Stimulated activated CD8-positive, alpha-beta memory T cell treated with anti-CD3 and anti-CD28 coated beads, Interleukin-15, amount 100 ng/mL, for 48 hours (primary cell): ENCODE measurements around the gene ASF1A.
"Not testable (repeated sequence)": the region's sequence is repeated elsewhere in the genome, so short reads cannot be mapped to it uniquely, and the experiment has no call there.

ENCODE experiments used
- DNase-seq, 2 donors: peaks; one replicate each; pipeline ENCODE4 v3.0.0-alpha.2; 2020; ENCODE audit warnings: low read depth in 2 of 2

The ASF1A gene

GRCh38 chr6:118893807-118894424 is at the start of gene ASF1A:
Gene ASF1A, plus strand, starts transcription at chr6:118894152. Its CDS starts 262 bp downstream, at chr6:118894414.
- DNase-seq = peak; percentile 89 to 94

GRCh38 chr6:118844915-118845314 is 49.0 kb upstream of the ASF1A start:
- no peak for DNase-seq

- DNase-seq = no peak
Observed at GRCh38 chr6:118853408-118853807, 40.5 kb upstream of the ASF1A start.

GRCh38 chr6:118856301-118856700 is 37.7 kb upstream of the ASF1A start:
- no peak for DNase-seq

GRCh38 chr6:118859517-118860064 is 34.4 kb upstream of the ASF1A start:
- DNase-seq = no peak

GRCh38 chr6:118860363-118860762 is 33.6 kb upstream of the ASF1A start:
- no peak for DNase-seq

- DNase-seq = no peak
Observed at GRCh38 chr6:118860880-118861279, 33.1 kb upstream of the ASF1A start.

GRCh38 chr6:118862443-118862842 is 31.5 kb upstream of the ASF1A start:
- no peak for DNase-seq

- DNase-seq = no peak
Observed at GRCh38 chr6:118864341-118865099, 29.4 kb upstream of the ASF1A start.

- DNase-seq = no peak
Observed at GRCh38 chr6:118865100-118865391, 28.9 kb upstream of the ASF1A start.

GRCh38 chr6:118867181-118867580 is 26.8 kb upstream of the ASF1A start:
- DNase-seq = no peak

GRCh38 chr6:118868901-118869300 is 25.1 kb upstream of the ASF1A start:
- DNase-seq = not testable (repeated sequence)

GRCh38 chr6:118869350-118869749 is 24.6 kb upstream of the ASF1A start:
- DNase-seq = no peak

- DNase-seq = no peak
Observed at GRCh38 chr6:118869894-118870589, 23.9 kb upstream of the ASF1A start.

- no peak for DNase-seq
Observed at GRCh38 chr6:118871331-118871730, 22.6 kb upstream of the ASF1A start.

GRCh38 chr6:118872318-118872717 is 21.6 kb upstream of the ASF1A start:
- DNase-seq = no peak

- DNase-seq = no peak
Observed at GRCh38 chr6:118872726-118873125, 21.2 kb upstream of the ASF1A start.

- DNase-seq = no peak
Observed at GRCh38 chr6:118873239-118873638, 20.7 kb upstream of the ASF1A start.

- DNase-seq = no peak
Observed at GRCh38 chr6:118875672-118876071, 18.3 kb upstream of the ASF1A start.

- DNase-seq = no peak
Observed at GRCh38 chr6:118876198-118876597, 17.8 kb upstream of the ASF1A start.

- DNase-seq = no peak
Observed at GRCh38 chr6:118876814-118877213, 17.1 kb upstream of the ASF1A start.

GRCh38 chr6:118877806-118878205 is 16.1 kb upstream of the ASF1A start:
- DNase-seq = no peak
